ENCODE measurements around the gene PIP4K2C. TPM values are rescaled to one million over a fixed set of nuclear protein-coding genes. Genes with fewer than 3 reads are reported as not detected.

The PIP4K2C gene
- total and polyA plus RNA-seq, 2 experiments from 2014 or later = 10.8 to 30.6 TPM

- Histone ChIP-seq H3F3A (replicated peaks; ENCODE audit: low read depth) (peaks cover 8% of the 10 kb centered on the region; the same call in 1 of the 2 replicates), H3K9me2 (ENCODE audit: insufficient read depth) (no peaks in the 10 kb centered on the region), H3K79me2 (replicated peaks; ENCODE audit: insufficient read depth) (no peaks in the 10 kb centered on the region), H4K20me1 (replicated peaks; ENCODE audit: insufficient read depth) (no peaks in the 10 kb centered on the region; the same call in 1 of the 2 replicates), H3K4me1 (ENCODE audit: insufficient read depth) (peaks cover 28% of the 10 kb centered on the region; the same call in 1 of the 2 replicates), H3K4me2 (peak overlapping the region; percentile 68), H3K27ac (ENCODE audit: low read depth) (no peak overlapping the region), H3K36me3 (ENCODE audit: insufficient read depth) (peaks cover 4% of the 10 kb centered on the region; the same call in 1 of the 2 replicates), H2AFZ (no peak overlapping the region), H3K27me3 (ENCODE audit: insufficient read depth) (peaks cover 95% of the 10 kb centered on the region), H3K4me3 (peak overlapping the region; percentile 39; the same call in 1 of the 2 replicates)
- H3K4me3 Mint-ChIP-seq = no peak overlapping the region; the same call in 2 of the 3 replicates
- H3K9me3 Mint-ChIP-seq = no peaks in the 10 kb centered on the region
- peaks cover 20% of the 10 kb centered on the region; the same call in 1 of the 3 replicates for H3K36me3 Mint-ChIP-seq (ENCODE audit: low read depth)
- no peak overlapping the region for H3K27ac Mint-ChIP-seq
- ATAC-seq (peak; percentile 24), DNase-seq (ENCODE audit: low spot score) (peak; percentile 89)
- peak; percentile 26; the same call in 1 of the 2 replicates for TF ChIP-seq CREB1 (CRISPR knock-in tag; IDR thresholded peaks at IDR 0.05; ENCODE audit: low read depth)
- no peak for TF ChIP-seq JUNB (IDR thresholded peaks at IDR 0.05; ENCODE audit: unreplicated experiment)
- H3K4me1 Mint-ChIP-seq = peaks cover 31% of the 10 kb centered on the region
- H3K27me3 Mint-ChIP-seq (ENCODE audit: insufficient read depth, low read depth, poor library complexity) = peaks cover 81% of the 10 kb centered on the region
These were observed 23.4 kb downstream of the PIP4K2C start for GRCh38 chr12:57614178-57614947.

- Mint-ChIP-seq H3K4me3 (no peak overlapping the region), H3K36me3 (ENCODE audit: low read depth) (peaks cover 20% of the 10 kb centered on the region; the same call in 1 of the 3 replicates), H3K4me1 (peaks cover 26% of the 10 kb centered on the region), H3K9me3 (no peaks in the 10 kb centered on the region), H3K27me3 (ENCODE audit: insufficient read depth, low read depth, poor library complexity) (peaks cover 87% of the 10 kb centered on the region), H3K27ac (no peak overlapping the region)
- H3K4me1 ChIP-seq (ENCODE audit: insufficient read depth) = peaks cover 28% of the 10 kb centered on the region; the same call in 1 of the 2 replicates
- H3K27ac ChIP-seq (ENCODE audit: low read depth) = no peak overlapping the region
- peaks cover 95% of the 10 kb centered on the region for H3K27me3 ChIP-seq (ENCODE audit: insufficient read depth)
- H3K79me2 ChIP-seq (replicated peaks; ENCODE audit: insufficient read depth) = no peaks in the 10 kb centered on the region
- no peak overlapping the region for H3K4me2 ChIP-seq
- H3F3A ChIP-seq (replicated peaks; ENCODE audit: low read depth) = 0 out of 2 replicates have a peak, but pooled peaks cover 9% of the 10 kb centered on the region
- no peak overlapping the region for H2AFZ ChIP-seq
- no peaks in the 10 kb centered on the region; the same call in 1 of the 2 replicates for H4K20me1 ChIP-seq (replicated peaks; ENCODE audit: insufficient read depth)
- H3K4me3 ChIP-seq = no peak overlapping the region
- peaks cover 4% of the 10 kb centered on the region; the same call in 1 of the 2 replicates for H3K36me3 ChIP-seq (ENCODE audit: insufficient read depth)
- TF ChIP-seq, protein P1, sequence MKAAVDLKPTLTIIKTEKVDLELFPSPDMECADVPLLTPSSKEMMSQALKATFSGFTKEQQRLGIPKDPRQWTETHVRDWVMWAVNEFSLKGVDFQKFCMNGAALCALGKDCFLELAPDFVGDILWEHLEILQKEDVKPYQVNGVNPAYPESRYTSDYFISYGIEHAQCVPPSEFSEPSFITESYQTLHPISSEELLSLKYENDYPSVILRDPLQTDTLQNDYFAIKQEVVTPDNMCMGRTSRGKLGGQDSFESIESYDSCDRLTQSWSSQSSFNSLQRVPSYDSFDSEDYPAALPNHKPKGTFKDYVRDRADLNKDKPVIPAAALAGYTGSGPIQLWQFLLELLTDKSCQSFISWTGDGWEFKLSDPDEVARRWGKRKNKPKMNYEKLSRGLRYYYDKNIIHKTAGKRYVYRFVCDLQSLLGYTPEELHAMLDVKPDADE (IDR thresholded peaks at IDR 0.05) = no peak
- peak; percentile 15 for TF ChIP-seq EZH2 (IDR thresholded peaks at IDR 0.05; ENCODE audit: low read depth, unreplicated experiment)
- no peak for TF ChIP-seq NANOG (IDR thresholded peaks at IDR 0.05; ENCODE audit: borderline replicate concordance)
- DNase-seq (ENCODE audit: low spot score) (no peak), ATAC-seq (no peak)
- no peaks in the 10 kb centered on the region for H3K9me2 ChIP-seq (ENCODE audit: insufficient read depth)
These were observed 24.0 kb downstream of the PIP4K2C start for GRCh38 chr12:57614948-57615500.

DNA sequence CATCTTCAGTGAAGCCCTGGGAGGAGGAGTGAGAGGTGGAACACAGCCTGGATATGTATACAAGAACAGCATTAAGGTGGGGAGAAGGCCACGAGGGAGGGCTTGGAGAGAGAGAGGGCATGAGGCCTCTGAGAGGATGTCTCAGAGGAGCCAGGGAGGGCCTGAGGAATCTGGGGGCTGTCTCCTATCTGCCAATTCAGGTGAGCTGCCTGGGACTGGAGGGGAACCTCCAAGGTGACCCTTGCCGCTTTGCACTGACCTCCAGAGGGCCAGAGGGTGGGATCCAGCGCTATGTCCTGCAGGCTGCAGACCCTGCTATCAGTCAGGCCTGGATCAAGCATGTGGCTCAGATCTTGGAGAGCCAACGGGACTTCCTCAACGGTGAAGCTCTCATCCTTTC lies 24.6 kb downstream of the PIP4K2C start:
- ATAC-seq (no peak), DNase-seq (ENCODE audit: low spot score) (no peak)
- no peak overlapping the region for H3K27ac Mint-ChIP-seq
- Histone ChIP-seq H3K4me2 (no peak overlapping the region), H4K20me1 (replicated peaks; ENCODE audit: insufficient read depth) (peaks cover under 1% of the 10 kb centered on the region; the same call in 1 of the 2 replicates), H3K4me3 (no peak overlapping the region), H3K4me1 (ENCODE audit: insufficient read depth) (peaks cover 31% of the 10 kb centered on the region; the same call in 1 of the 2 replicates), H3F3A (replicated peaks; ENCODE audit: low read depth) (0 out of 2 replicates have a peak, but pooled peaks cover 13% of the 10 kb centered on the region), H3K36me3 (ENCODE audit: insufficient read depth) (peaks cover 4% of the 10 kb centered on the region; the same call in 1 of the 2 replicates), H2AFZ (no peak overlapping the region), H3K79me2 (replicated peaks; ENCODE audit: insufficient read depth) (no peaks in the 10 kb centered on the region), H3K9me2 (ENCODE audit: insufficient read depth) (no peaks in the 10 kb centered on the region), H3K27ac (ENCODE audit: low read depth) (no peak overlapping the region), H3K27me3 (ENCODE audit: insufficient read depth) (peaks cover 95% of the 10 kb centered on the region)
- H3K36me3 Mint-ChIP-seq (ENCODE audit: low read depth) = peaks cover 20% of the 10 kb centered on the region; the same call in 1 of the 3 replicates
- peaks cover 89% of the 10 kb centered on the region for H3K27me3 Mint-ChIP-seq (ENCODE audit: insufficient read depth, low read depth, poor library complexity)
- no peak overlapping the region for H3K4me3 Mint-ChIP-seq
- no peaks in the 10 kb centered on the region for H3K9me3 Mint-ChIP-seq
- peaks cover 28% of the 10 kb centered on the region for H3K4me1 Mint-ChIP-seq
- no peak for TF ChIP-seq ZNF114 (CRISPR knock-in tag; IDR thresholded peaks at IDR 0.05)
- TF ChIP-seq, protein P2, sequence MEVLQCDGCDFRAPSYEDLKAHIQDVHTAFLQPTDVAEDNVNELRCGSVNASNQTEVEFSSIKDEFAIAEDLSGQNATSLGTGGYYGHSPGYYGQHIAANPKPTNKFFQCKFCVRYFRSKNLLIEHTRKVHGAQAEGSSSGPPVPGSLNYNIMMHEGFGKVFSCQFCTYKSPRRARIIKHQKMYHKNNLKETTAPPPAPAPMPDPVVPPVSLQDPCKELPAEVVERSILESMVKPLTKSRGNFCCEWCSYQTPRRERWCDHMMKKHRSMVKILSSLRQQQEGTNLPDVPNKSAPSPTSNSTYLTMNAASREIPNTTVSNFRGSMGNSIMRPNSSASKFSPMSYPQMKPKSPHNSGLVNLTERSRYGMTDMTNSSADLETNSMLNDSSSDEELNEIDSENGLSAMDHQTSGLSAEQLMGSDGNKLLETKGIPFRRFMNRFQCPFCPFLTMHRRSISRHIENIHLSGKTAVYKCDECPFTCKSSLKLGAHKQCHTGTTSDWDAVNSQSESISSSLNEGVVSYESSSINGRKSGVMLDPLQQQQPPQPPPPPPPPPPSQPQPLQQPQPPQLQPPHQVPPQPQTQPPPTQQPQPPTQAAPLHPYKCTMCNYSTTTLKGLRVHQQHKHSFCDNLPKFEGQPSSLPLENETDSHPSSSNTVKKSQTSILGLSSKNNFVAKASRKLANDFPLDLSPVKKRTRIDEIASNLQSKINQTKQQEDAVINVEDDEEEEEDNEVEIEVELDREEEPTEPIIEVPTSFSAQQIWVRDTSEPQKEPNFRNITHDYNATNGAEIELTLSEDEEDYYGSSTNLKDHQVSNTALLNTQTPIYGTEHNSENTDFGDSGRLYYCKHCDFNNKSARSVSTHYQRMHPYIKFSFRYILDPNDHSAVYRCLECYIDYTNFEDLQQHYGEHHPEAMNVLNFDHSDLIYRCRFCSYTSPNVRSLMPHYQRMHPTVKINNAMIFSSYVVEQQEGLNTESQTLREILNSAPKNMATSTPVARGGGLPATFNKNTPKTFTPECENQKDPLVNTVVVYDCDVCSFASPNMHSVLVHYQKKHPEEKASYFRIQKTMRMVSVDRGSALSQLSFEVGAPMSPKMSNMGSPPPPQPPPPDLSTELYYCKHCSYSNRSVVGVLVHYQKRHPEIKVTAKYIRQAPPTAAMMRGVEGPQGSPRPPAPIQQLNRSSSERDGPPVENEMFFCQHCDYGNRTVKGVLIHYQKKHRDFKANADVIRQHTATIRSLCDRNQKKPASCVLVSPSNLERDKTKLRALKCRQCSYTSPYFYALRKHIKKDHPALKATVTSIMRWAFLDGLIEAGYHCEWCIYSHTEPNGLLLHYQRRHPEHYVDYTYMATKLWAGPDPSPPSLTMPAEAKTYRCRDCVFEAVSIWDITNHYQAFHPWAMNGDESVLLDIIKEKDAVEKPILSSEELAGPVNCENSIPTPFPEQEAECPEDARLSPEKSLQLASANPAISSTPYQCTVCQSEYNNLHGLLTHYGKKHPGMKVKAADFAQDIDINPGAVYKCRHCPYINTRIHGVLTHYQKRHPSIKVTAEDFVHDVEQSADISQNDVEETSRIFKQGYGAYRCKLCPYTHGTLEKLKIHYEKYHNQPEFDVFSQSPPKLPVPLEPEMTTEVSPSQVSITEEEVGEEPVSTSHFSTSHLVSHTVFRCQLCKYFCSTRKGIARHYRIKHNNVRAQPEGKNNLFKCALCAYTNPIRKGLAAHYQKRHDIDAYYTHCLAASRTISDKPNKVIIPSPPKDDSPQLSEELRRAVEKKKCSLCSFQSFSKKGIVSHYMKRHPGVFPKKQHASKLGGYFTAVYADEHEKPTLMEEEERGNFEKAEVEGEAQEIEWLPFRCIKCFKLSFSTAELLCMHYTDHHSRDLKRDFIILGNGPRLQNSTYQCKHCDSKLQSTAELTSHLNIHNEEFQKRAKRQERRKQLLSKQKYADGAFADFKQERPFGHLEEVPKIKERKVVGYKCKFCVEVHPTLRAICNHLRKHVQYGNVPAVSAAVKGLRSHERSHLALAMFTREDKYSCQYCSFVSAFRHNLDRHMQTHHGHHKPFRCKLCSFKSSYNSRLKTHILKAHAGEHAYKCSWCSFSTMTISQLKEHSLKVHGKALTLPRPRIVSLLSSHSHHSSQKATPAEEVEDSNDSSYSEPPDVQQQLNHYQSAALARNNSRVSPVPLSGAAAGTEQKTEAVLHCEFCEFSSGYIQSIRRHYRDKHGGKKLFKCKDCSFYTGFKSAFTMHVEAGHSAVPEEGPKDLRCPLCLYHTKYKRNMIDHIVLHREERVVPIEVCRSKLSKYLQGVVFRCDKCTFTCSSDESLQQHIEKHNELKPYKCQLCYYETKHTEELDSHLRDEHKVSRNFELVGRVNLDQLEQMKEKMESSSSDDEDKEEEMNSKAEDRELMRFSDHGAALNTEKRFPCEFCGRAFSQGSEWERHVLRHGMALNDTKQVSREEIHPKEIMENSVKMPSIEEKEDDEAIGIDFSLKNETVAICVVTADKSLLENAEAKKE (CRISPR knock-in tag; IDR thresholded peaks at IDR 0.05) = no peak
